WI38 (cell line): ENCODE results near the gene SNAPIN.

Experiments used
- H3K4me3 ChIP-seq: 2 replicates; pipeline ENCODE4 v1.5.1; 2011; ENCODE audit warnings: low read depth, mild to moderate bottlenecking, control low read depth, low read length
- TF ChIP-seq, protein P1 (sequence below): IDR thresholded peaks from 2 replicates; pipeline ENCODE4 v1.5.1; 2012; ENCODE audit warnings: low read depth, mild to moderate bottlenecking, control low read depth, low read length

SNAPIN gene

DNA sequence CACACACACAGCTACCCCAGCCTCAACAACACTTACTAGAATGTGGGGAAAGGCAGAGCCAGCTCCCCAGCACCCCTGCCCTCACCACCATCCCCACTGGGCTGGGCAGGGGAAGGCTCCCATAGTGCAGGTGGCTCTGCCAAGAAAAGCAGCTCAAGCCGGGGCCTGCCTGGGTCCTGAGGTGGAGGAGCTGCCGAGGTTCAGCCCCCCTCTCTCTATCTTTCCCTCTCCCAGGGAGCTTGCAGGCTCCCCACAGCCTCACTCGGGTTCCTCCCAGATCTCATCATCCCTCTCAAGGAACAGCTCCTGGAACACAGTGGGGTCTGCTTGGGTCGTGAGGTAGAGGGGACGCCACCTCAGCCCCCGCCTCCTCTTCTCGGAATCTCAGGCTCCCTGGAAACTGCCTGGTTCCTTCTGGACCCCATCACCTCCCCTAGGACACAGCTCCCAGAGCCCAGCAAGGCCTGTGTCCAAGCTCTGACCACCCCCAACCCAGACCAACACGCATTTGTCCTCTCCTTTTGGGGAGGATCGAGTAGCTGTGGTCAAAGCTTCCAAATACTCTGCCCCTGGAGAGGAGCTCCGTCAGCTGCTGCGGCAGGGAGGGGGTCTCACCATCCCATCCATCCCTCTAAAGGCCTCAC lies 46.3 kb upstream of the SNAPIN start:
- H3K4me3 ChIP-seq: peak overlapping the region; percentile 94
- TF ChIP-seq, protein P1, sequence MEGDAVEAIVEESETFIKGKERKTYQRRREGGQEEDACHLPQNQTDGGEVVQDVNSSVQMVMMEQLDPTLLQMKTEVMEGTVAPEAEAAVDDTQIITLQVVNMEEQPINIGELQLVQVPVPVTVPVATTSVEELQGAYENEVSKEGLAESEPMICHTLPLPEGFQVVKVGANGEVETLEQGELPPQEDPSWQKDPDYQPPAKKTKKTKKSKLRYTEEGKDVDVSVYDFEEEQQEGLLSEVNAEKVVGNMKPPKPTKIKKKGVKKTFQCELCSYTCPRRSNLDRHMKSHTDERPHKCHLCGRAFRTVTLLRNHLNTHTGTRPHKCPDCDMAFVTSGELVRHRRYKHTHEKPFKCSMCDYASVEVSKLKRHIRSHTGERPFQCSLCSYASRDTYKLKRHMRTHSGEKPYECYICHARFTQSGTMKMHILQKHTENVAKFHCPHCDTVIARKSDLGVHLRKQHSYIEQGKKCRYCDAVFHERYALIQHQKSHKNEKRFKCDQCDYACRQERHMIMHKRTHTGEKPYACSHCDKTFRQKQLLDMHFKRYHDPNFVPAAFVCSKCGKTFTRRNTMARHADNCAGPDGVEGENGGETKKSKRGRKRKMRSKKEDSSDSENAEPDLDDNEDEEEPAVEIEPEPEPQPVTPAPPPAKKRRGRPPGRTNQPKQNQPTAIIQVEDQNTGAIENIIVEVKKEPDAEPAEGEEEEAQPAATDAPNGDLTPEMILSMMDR: no peak

DNA sequence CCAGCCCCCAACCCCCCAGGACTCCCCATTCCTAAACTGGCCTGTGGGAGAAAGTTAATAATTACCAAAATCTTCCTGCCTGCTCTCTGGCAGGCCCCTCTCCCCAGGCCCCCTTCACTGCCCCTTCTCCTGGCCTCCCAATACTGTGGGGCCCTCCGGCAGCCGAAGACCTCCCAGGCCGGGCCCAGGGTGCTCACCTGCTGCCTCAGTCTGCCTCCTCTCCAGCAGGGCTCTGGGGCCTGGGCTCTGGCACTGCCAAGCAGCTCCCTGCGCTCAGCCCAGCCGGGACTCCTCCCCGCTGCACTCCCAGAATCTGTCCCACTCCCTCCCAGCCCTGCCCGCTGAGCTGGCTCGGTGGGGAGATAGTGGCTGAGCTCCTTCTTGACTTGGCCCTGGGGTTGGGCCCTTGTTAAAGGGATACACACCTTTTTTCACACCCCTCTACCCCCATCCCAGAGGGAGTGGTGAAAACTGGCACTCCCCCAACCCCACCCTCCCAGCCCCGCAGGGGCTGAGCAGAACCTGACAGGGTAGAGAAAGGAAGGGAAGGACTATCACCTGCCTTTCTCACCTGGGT lies 45.7 kb upstream of the SNAPIN start, which contains the start of gene S100A16:
TSS of gene S100A16 (minus strand) at position 383 of the 577 bp plus-strand sequence. CDS start 4,986 bp downstream, outside the sequence.
- TF ChIP-seq, protein P1: no peak
- peak within 1 kb of the TSS; percentile 94 for H3K4me3 ChIP-seq

DNA sequence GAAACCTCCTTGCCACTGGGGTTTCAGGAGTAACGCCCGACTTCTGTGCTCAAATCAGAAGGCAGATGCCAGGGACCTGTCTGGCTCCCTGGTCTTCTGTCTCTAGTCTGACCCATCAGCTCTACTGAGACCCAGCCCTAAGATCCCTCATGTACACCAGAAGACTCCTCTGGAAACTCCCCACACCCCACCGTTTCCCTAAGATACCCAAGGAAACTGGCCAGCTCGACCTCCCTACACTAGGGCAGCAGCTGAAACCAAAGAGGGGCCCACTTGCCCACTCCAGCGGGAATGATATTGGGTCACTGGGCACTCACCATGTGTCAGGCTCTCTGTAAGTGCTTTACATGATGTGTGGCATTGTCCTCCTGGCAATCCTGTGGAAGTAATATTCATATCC lies 45.1 kb upstream of the SNAPIN start:
- peak overlapping the region; percentile 94 for H3K4me3 ChIP-seq
- TF ChIP-seq, protein P1: no peak

DNA sequence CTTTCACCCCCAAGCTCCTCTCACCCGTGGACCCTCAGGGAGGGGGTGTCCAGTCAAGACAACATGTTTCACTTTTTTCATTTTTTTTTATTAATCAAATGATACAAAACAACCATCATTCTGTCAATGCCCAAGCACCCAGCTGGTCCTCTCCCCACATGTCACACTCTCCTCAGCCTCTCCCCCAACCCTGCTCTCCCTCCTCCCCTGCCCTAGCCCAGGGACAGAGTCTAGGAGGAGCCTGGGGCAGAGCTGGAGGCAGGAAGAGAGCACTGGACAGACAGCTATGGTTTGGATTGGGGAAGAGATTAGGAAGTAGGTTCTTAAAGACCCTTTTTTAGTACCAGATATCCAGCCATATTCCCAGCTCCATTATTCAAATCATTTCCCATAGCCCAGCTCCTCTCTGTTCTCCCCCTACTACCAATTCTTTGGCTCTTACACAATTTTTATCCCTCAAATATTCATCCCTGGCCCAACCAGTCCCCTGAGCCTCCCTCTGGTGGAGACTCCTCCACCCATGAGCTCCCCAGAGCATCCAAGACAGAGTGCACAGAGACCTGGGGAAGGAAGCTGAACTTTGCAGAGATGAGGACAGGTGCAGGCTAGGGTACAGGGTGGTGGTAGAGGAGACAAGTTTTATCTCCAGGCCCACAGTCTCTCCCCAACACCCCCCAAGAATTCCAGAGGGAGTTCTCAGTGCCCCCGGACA lies 44.2 kb upstream of the SNAPIN start:
- TF ChIP-seq, protein P1: no peak
- no peak overlapping the region for H3K4me3 ChIP-seq

DNA sequence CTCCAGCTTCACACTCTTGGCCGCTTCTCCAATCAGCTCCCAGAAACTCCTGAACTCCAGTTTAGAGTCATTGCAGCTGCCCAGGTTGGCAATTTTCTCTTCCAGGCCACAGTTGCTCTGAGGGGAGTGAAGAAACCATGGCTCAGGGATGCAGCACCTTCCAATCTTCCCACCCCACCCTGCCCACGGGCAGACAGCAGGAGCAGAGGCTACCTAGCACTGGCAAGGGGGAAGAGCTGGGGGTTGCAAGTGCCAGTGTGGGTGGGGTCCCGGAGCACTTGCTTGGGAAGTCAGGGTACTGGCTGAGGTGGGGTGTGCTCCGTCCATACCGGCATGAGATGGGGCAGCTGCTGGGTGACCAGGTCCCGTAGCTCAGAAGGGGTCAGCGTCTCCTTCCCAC lies 43.6 kb upstream of the SNAPIN start:
- no peak overlapping the region for H3K4me3 ChIP-seq

DNA sequence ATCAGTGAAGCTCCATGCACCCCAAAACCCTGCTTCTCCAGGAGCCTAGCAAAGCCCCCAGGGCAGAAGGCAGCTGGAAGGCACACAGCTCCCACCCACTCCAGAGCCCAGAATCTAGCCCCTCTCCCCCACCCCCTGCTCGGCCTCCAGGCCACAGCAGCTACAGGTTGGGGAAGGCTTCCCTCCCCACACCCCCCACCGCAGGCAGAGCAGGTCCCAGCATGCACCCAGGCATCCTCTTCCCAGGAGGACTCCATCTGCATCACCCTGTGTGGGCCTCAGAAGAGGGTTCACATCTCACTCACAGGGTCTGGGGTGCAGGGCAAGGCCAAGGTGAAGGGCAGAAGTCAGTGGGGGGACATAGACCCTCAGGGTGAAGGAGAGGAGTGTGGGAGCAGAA lies 43.1 kb upstream of the SNAPIN start:
- H3K4me3 ChIP-seq: no peak overlapping the region
- TF ChIP-seq, protein P1: no peak

More for the DNA sequence above, 43.6 kb upstream of the SNAPIN start:
- TF ChIP-seq, protein P1: no peak
